Ascending aorta (tissue), 2 donors: ENCODE results near the gene USP13. TPM values are rescaled to one million over a fixed set of nuclear protein-coding genes. Genes with fewer than 3 reads are reported as not detected.
"Not testable (repeated sequence)": the region's sequence is repeated elsewhere in the genome, so short reads cannot be mapped to it uniquely, and the experiment has no call there.

Experiments
- DNase-seq, 2 donors: peaks; one replicate each; pipeline ENCODE4 v3.0.0-alpha.2; 2019; ENCODE audit warnings: low spot score in 2 of 2
- H3K27ac ChIP-seq, 2 donors: fragments of 200-600 bp; sonication (generic); one replicate each; pipeline ENCODE4 v1.5.1; 2016 to 2017; ENCODE audit warnings: mild to moderate bottlenecking in 1 of 2
- H3K27me3 ChIP-seq: fragments of 200-600 bp; sonication (generic); one replicate; pipeline ENCODE4 v1.5.1; 2017
- H3K36me3 ChIP-seq, 2 donors: fragments of 200-600 bp; sonication (generic); one replicate each; pipeline ENCODE4 v1.5.1; 2016
- H3K4me1 ChIP-seq, 2 donors: fragments of 200-600 bp; sonication (generic); one replicate each; pipeline ENCODE4 v1.5.1; 2016 to 2017; ENCODE audit warnings: mild to moderate bottlenecking in 1 of 2
- H3K4me3 ChIP-seq, 2 donors: fragments of 200-600 bp; sonication (generic); one replicate each; pipeline ENCODE4 v1.5.1; 2016 to 2017; ENCODE audit warnings: mild to moderate bottlenecking in 1 of 2
- H3K9me3 ChIP-seq, 2 donors: fragments of 200-600 bp; sonication (generic); one replicate each; pipeline ENCODE4 v1.5.1; 2016
- CTCF ChIP-seq, 3 experiments: fragments of 200-600 bp in 2 of 3; fragments of 450-650 bp in 1 of 3; sonication (generic) in 2 of 3; IDR thresholded peaks; one replicate each; pipeline ENCODE4 v1.5.1; 2016 to 2019; ENCODE audit warnings: antibody characterized with exemption in 3 of 3, mild to moderate bottlenecking in 1 of 3, moderate library complexity in 1 of 3
- intact Hi-C: fragments of 100-400 bp; cut with DNase I; formaldehyde crosslinking; loops from one replicate; pipeline ENCODE4 v1.15.1; 2023
- total RNA-seq: library from RNA; depleted of rRNA; stranded (reverse); fragments of >200 nt; gene quantifications from one replicate; pipeline ENCODE4 v1.1.0, GENCODE V29; 2016

USP13 gene
- total RNA-seq, 1 donor from 2014 or later = 3.1 TPM

- H3K36me3 ChIP-seq = peaks cover 11 to 33% of the 10 kb centered on the region in 2 donors
These were observed 116.8 kb downstream of the USP13 start for GRCh38 chr3:179769411-179770247.

GRCh38 chr3:179771797-179772196 lies 119.0 kb downstream of the USP13 start:
- Histone ChIP-seq H3K9me3 (no peaks in the 10 kb centered on the region), H3K27me3 (no peaks in the 10 kb centered on the region), H3K27ac (no peak overlapping the region), H3K4me3 (no peak overlapping the region), H3K36me3 (peaks cover 6 to 18% of the 10 kb centered on the region in 2 donors), H3K4me1 (no peaks in the 10 kb centered on the region)
- intact Hi-C loops = no loop called here
- no peak for TF ChIP-seq CTCF (IDR thresholded peaks at IDR 0.05)
- no peak for DNase-seq

More at GRCh38 chr3:179769411-179770247, 116.8 kb downstream of the USP13 start:
- H3K27me3 ChIP-seq = no peaks in the 10 kb centered on the region
- no peaks in the 10 kb centered on the region for H3K9me3 ChIP-seq
- no peaks in the 10 kb centered on the region for H3K4me1 ChIP-seq
- no peak for TF ChIP-seq CTCF (IDR thresholded peaks at IDR 0.05)
- no peak overlapping the region for H3K27ac ChIP-seq
- DNase-seq = no peak
- no peak overlapping the region for H3K4me3 ChIP-seq
- intact Hi-C loops = no loop called here

GRCh38 chr3:179772297-179772696 lies 119.5 kb downstream of the USP13 start:
- no peaks in the 10 kb centered on the region for H3K9me3 ChIP-seq
- no peak for TF ChIP-seq CTCF (IDR thresholded peaks at IDR 0.05)

GRCh38 chr3:179775416-179776122 lies 122.7 kb downstream of the USP13 start:
- no peaks in the 10 kb centered on the region for H3K9me3 ChIP-seq
- DNase-seq = no peak
- no peaks in the 10 kb centered on the region for H3K27me3 ChIP-seq
- no peak for TF ChIP-seq CTCF (IDR thresholded peaks at IDR 0.05)
- intact Hi-C loops = no loop called here
- H3K27ac ChIP-seq = no peak overlapping the region
- H3K4me1 ChIP-seq = no peaks in the 10 kb centered on the region
- H3K36me3 ChIP-seq = peaks cover 5 to 16% of the 10 kb centered on the region in 2 donors
- no peak overlapping the region for H3K4me3 ChIP-seq

More at GRCh38 chr3:179772297-179772696, 119.5 kb downstream of the USP13 start:
- no peak overlapping the region for H3K27ac ChIP-seq
- H3K4me1 ChIP-seq = no peaks in the 10 kb centered on the region
- H3K27me3 ChIP-seq = no peaks in the 10 kb centered on the region
- intact Hi-C loops = no loop called here
- H3K36me3 ChIP-seq = peaks cover 5 to 16% of the 10 kb centered on the region in 2 donors
- H3K4me3 ChIP-seq = no peak overlapping the region
- DNase-seq = no peak

- H3K27me3 ChIP-seq, H3K4me3 ChIP-seq, intact Hi-C loops, H3K4me1 ChIP-seq, H3K27ac ChIP-seq, H3K9me3 ChIP-seq, DNase-seq: not testable (repeated sequence)
- peaks cover 8 to 31% of the 10 kb centered on the region in 2 donors for H3K36me3 ChIP-seq
These were observed 130.0 kb downstream of the USP13 start for GRCh38 chr3:179782841-179783240.

- no peak for DNase-seq
- peaks cover 0 to 16% of the 10 kb centered on the region in 2 donors for H3K36me3 ChIP-seq
- no peak for TF ChIP-seq CTCF (IDR thresholded peaks at IDR 0.05)
- H3K4me1 ChIP-seq = no peaks in the 10 kb centered on the region
- intact Hi-C loops = no loop called here
- no peaks in the 10 kb centered on the region for H3K27me3 ChIP-seq
- no peaks in the 10 kb centered on the region for H3K9me3 ChIP-seq
- H3K27ac ChIP-seq = no peak overlapping the region
- H3K4me3 ChIP-seq = no peak overlapping the region
These were observed 136.2 kb downstream of the USP13 start for GRCh38 chr3:179788996-179789395.
